PC-3 (cell line): Measurements from ENCODE around the gene ILDR1. TPM values are rescaled to one million over a fixed set of nuclear protein-coding genes. Genes with fewer than 3 reads are reported as not detected.
"Not testable (repeated sequence)": the region's sequence is repeated elsewhere in the genome, so short reads cannot be mapped to it uniquely, and the experiment has no call there.

ENCODE experiments used
- ATAC-seq: fragments of 200-7000 bp; cut with Tn5 transposase; 2 replicates; pipeline ENCODE4 v1.9.1; 2020; ENCODE audit warnings: mild to moderate bottlenecking, moderate library complexity
- BruUV-seq: library from RNA; stranded (reverse); fragments of 400-500 nt; replicated peaks from 2 replicates; lab custom pipeline; 2021; lab: Mats Ljungman, UMichigan
- CTCF ChIA-PET: fragments of 300-600 bp; sonication (Branson Sonifier 250); formaldehyde crosslinking; loops from one replicate; lab custom pipeline; 2022; ENCODE audit warnings: antibody characterized with exemption; lab: Charles Lee
- POLR2A ChIA-PET: fragments of 300-600 bp; sonication (Branson Sonifier 250); formaldehyde crosslinking; loops from one replicate; lab custom pipeline; 2022; ENCODE audit warnings: antibody characterized with exemption; ENCODE audit not compliant: unreplicated experiment; lab: Charles Lee
- DNase-seq: peaks from one replicate; pipeline ENCODE4 v3.0.0-alpha.2; 2015
- H2AFZ ChIP-seq: fragments of 300-600 bp; sonication (generic); 2 replicates; pipeline ENCODE4 v1.6.0; 2016; ENCODE audit warnings: antibody characterized with exemption, low read length
- H3F3A ChIP-seq: fragments of 300-600 bp; sonication (generic); one replicate; pipeline ENCODE4 v1.6.0; 2017; ENCODE audit warnings: antibody characterized with exemption, low read length, control low read depth, mild to moderate bottlenecking; ENCODE audit not compliant: unreplicated experiment
- H3K27ac ChIP-seq: fragments of 300-600 bp; sonication (generic); 2 replicates; pipeline ENCODE4 v1.5.1; 2016; ENCODE audit warnings: mild to moderate bottlenecking, low read length
- H3K27me3 ChIP-seq: fragments of 300-600 bp; sonication (generic); 2 replicates; pipeline ENCODE4 v1.6.1; 2016; ENCODE audit warnings: low read length, mixed read lengths
- H3K36me3 ChIP-seq: fragments of 300-600 bp; sonication (generic); 2 replicates; pipeline ENCODE4 v1.6.1; 2016; ENCODE audit warnings: low read depth, mixed run types, low read length, mixed read lengths
- H3K4me1 ChIP-seq: fragments of 300-600 bp; sonication (generic); 2 replicates; pipeline ENCODE4 v1.5.1; 2016; ENCODE audit warnings: low read length; ENCODE audit not compliant: insufficient read depth
- H3K4me2 ChIP-seq: fragments of 300-600 bp; sonication (generic); 2 replicates; pipeline ENCODE4 v1.6.0; 2016; ENCODE audit warnings: low read length
- H3K4me3 ChIP-seq: fragments of 300-600 bp; sonication (generic); 2 replicates; pipeline ENCODE4 v1.5.1; 2016; ENCODE audit warnings: mild to moderate bottlenecking, low read length, mixed read lengths
- H3K79me2 ChIP-seq: fragments of 300-600 bp; sonication (generic); 2 replicates; pipeline ENCODE4 v1.6.1; 2017; ENCODE audit warnings: low read length, mixed read lengths
- H3K9ac ChIP-seq: fragments of 300-600 bp; sonication (generic); 2 replicates; pipeline ENCODE4 v1.6.0; 2016; ENCODE audit warnings: mild to moderate bottlenecking, low read length
- H3K9me2 ChIP-seq: fragments of 300-600 bp; sonication (generic); replicated peaks from 2 replicates; pipeline ENCODE4 v1.6.1; 2016; ENCODE audit warnings: mixed run types, low read length, mixed read lengths
- H3K9me3 ChIP-seq: fragments of 300-600 bp; sonication (generic); 2 replicates; pipeline ENCODE4 v1.6.1; 2016; ENCODE audit warnings: low read length, mixed read lengths
- H4K20me1 ChIP-seq: fragments of 300-600 bp; sonication (generic); 2 replicates; pipeline ENCODE4 v1.6.1; 2016; ENCODE audit warnings: low read length, mixed read lengths
- EZH2 ChIP-seq: fragments of 300-600 bp; sonication (generic); IDR thresholded peaks from one replicate; pipeline ENCODE4 v1.6.1; 2017; ENCODE audit warnings: antibody characterized with exemption, mild to moderate bottlenecking, low read length; ENCODE audit not compliant: unreplicated experiment
- EZH2phosphoT487 ChIP-seq: fragments of 300-600 bp; sonication (generic); IDR thresholded peaks from 2 replicates; pipeline ENCODE4 v1.6.1; 2018; ENCODE audit warnings: mild to moderate bottlenecking, antibody characterized with exemption, low read length, borderline replicate concordance
- intact Hi-C: fragments of 100-400 bp; cut with micrococcal nuclease; formaldehyde crosslinking; loops from 2 replicates; pipeline ENCODE4 v1.9.0; 2023
- total RNA-seq: library from RNA; depleted of rRNA; stranded (reverse); fragments of >200 nt; gene quantifications from 2 replicates; pipeline ENCODE4 v1.2.3, GENCODE V29; 2014
- TF ChIP-seq, protein P1 (sequence below): fragments of 300-600 bp; sonication (generic); conservative IDR thresholded peaks from 2 replicates; pipeline ENCODE4 v1.5.1; 2017; ENCODE audit warnings: antibody characterized with exemption, low read depth, mild to moderate bottlenecking, low read length

ILDR1 gene
- total RNA-seq, 1 experiment from 2014 or later: 5.6 TPM

DNA sequence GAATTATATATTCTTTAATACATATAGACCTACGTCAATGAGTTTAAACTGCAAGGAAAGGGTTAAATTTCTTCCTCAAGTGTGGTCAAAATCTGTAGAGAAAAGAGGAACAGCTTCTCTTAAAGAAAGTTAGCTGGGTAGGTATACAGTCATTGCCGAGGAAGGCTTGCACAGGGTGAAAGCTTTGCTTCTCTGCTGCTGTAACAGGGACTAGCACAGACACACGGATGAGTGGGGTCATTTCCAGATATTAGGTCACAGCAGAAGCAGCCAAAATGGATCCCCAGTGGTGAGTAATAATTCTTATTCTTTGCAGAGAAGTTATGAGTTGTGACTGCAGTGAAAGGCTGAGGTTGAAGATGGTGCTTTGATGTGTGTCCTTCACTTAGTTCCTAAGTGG is 33.2 kb upstream of the ILDR1 start, which contains the start of gene CD86:
TSS of gene CD86 (plus strand) at position 148 of the 400 bp plus-strand sequence. CDS start at position 276, 128 bp downstream.
- H3K9ac ChIP-seq: no peak within 1 kb of the TSS
- DNase-seq: no peak
- TF ChIP-seq EZH2phosphoT487 (no peak), EZH2 (no peak)
- TF ChIP-seq, protein P1, sequence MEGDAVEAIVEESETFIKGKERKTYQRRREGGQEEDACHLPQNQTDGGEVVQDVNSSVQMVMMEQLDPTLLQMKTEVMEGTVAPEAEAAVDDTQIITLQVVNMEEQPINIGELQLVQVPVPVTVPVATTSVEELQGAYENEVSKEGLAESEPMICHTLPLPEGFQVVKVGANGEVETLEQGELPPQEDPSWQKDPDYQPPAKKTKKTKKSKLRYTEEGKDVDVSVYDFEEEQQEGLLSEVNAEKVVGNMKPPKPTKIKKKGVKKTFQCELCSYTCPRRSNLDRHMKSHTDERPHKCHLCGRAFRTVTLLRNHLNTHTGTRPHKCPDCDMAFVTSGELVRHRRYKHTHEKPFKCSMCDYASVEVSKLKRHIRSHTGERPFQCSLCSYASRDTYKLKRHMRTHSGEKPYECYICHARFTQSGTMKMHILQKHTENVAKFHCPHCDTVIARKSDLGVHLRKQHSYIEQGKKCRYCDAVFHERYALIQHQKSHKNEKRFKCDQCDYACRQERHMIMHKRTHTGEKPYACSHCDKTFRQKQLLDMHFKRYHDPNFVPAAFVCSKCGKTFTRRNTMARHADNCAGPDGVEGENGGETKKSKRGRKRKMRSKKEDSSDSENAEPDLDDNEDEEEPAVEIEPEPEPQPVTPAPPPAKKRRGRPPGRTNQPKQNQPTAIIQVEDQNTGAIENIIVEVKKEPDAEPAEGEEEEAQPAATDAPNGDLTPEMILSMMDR: no peak
- CTCF ChIA-PET: no interaction called here
- intact Hi-C loops: no loop called here
- no peaks in the 10 kb centered on the region for H3K4me1 ChIP-seq
- H3K79me2 ChIP-seq: no peaks in the 10 kb centered on the region
- H3K27ac ChIP-seq: no peak within 1 kb of the TSS
- no peak for ATAC-seq
- H3K4me2 ChIP-seq: no peak within 1 kb of the TSS
- no TSS peak for BruUV-seq
- H4K20me1 ChIP-seq: no peaks in the 10 kb centered on the region
- no peak within 1 kb of the TSS for H3K4me3 ChIP-seq
- no peaks in the 10 kb centered on the region for H3K9me3 ChIP-seq
- no peaks in the 10 kb centered on the region for H3K36me3 ChIP-seq
- POLR2A ChIA-PET: no interaction called here
- H3F3A ChIP-seq: no peaks in the 10 kb centered on the region
- H3K27me3 ChIP-seq: no peaks in the 10 kb centered on the region
- H2AFZ ChIP-seq: 0 out of 2 replicates have a peak within 1 kb of the TSS, but pooled peaks have one; percentile 27
- H3K9me2 ChIP-seq: no peaks in the 10 kb centered on the region

GRCh38 chr3:122052968-122053367 is 30.9 kb upstream of the ILDR1 start:
- Histone ChIP-seq H3K9me2 (no peaks in the 10 kb centered on the region), H3F3A (no peaks in the 10 kb centered on the region), H4K20me1 (no peaks in the 10 kb centered on the region), H3K36me3 (no peaks in the 10 kb centered on the region), H3K4me1 (no peaks in the 10 kb centered on the region), H3K27me3 (no peaks in the 10 kb centered on the region), H2AFZ (no peak overlapping the region), H3K4me2 (no peak overlapping the region), H3K9ac (no peak overlapping the region), H3K4me3 (no peak overlapping the region), H3K79me2 (no peaks in the 10 kb centered on the region), H3K9me3 (no peaks in the 10 kb centered on the region), H3K27ac (no peak overlapping the region)
- ATAC-seq (no peak), DNase-seq (no peak)
- BruUV-seq: no TSS peak
- CTCF ChIA-PET: no interaction called here
- intact Hi-C loops: no loop called here
- POLR2A ChIA-PET: no interaction called here
- TF ChIP-seq, protein P1: no peak
- TF ChIP-seq EZH2phosphoT487: no peak

DNA sequence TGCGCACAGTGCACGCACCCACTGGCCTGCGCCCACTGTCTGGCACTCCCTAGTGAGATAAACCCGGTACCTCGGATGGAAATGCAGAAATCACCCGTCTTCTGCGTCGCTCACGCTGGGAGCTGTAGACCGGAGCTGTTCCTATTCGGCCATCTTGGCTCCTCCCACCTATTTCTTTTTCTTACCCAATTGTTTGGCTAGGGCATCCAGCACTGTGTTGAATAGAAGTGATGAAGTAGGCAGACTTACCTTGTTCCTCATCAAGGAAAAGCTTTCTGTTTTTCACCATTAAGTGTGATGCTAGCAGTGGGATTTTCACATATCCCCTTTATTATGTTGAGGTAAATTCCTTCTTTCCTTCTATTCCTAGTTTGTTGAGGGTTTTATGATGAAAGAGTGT is 25.7 kb upstream of the ILDR1 start:
- H3K27ac ChIP-seq, H3K9me2 ChIP-seq, H3K9ac ChIP-seq, H4K20me1 ChIP-seq, POLR2A ChIA-PET, BruUV-seq, ATAC-seq, intact Hi-C loops, H3F3A ChIP-seq, H3K4me2 ChIP-seq, H3K27me3 ChIP-seq, H3K4me3 ChIP-seq, CTCF ChIA-PET, DNase-seq, H3K4me1 ChIP-seq, H3K9me3 ChIP-seq, H3K36me3 ChIP-seq, H2AFZ ChIP-seq, H3K79me2 ChIP-seq: not testable (repeated sequence)

GRCh38 chr3:122047296-122047695 is 25.2 kb upstream of the ILDR1 start:
- H3K9me2 ChIP-seq, H3K4me1 ChIP-seq, H3K4me2 ChIP-seq, intact Hi-C loops, DNase-seq, H3K27ac ChIP-seq, H3K27me3 ChIP-seq, BruUV-seq, H3K9me3 ChIP-seq, H3K9ac ChIP-seq, H3K79me2 ChIP-seq, H4K20me1 ChIP-seq, ATAC-seq, H3K4me3 ChIP-seq, POLR2A ChIA-PET, H3F3A ChIP-seq, H3K36me3 ChIP-seq, H2AFZ ChIP-seq, CTCF ChIA-PET: not testable (repeated sequence)
